Endothelial cell of umbilical vein (primary cell): Measurements from ENCODE around the gene PRTN3. TPM values are rescaled to one million over a fixed set of nuclear protein-coding genes. Genes with fewer than 3 reads are reported as not detected.

ENCODE experiments used
- BruUV-seq: library from RNA; stranded (reverse); fragments of 400-500 nt; replicated peaks from 2 replicates; lab custom pipeline; 2021; lab: Mats Ljungman, UMichigan
- CTCF ChIA-PET: fragments of 300-600, 350-600 bp; sonication (Branson Sonifier 250); formaldehyde crosslinking; loops from one replicate; lab custom pipeline; 2021; ENCODE audit warnings: antibody characterized with exemption, inconsistent platforms; lab: Charles Lee
- POLR2A ChIA-PET: fragments of 300-600, 350-600 bp; sonication (Branson Sonifier 250); formaldehyde crosslinking; loops from one replicate; lab custom pipeline; 2021; ENCODE audit warnings: antibody characterized with exemption, inconsistent platforms; lab: Charles Lee
- DNase-seq: peaks from one replicate; pipeline ENCODE4 v3.0.0-alpha.2; 2011; ENCODE audit warnings: low read depth, low spot score
- FAIRE-seq: peaks from 2 replicates; lab custom pipeline; 2011; peaks lifted over from hg19 to GRCh38; lab: Jason Lieb, UNC
- H2AFZ ChIP-seq: 2 replicates; pipeline ENCODE4 v1.6.0; 2012; ENCODE audit warnings: low read depth, low read length, control low read depth, inconsistent platforms
- H3K27ac ChIP-seq: 2 replicates; pipeline ENCODE4 v1.5.1; 2011; ENCODE audit warnings: low read depth, mild to moderate bottlenecking, control low read depth, low read length, moderate library complexity; ENCODE audit not compliant: insufficient read depth
- H3K27me3 ChIP-seq, 2 experiments: 2 replicates each; pipeline versions ENCODE4 v1.6.0 to v1.6.1; 2011; ENCODE audit warnings: low read length in 2 of 2, mixed read lengths in 1 of 2; ENCODE audit not compliant: control insufficient read depth in 2 of 2, insufficient read depth in 2 of 2
- H3K36me3 ChIP-seq, 2 experiments: 2 replicates in 1 of 2; 3 replicates in 1 of 2; pipeline ENCODE4 v1.5.1; 2011; ENCODE audit warnings: low read length in 2 of 2, mild to moderate bottlenecking in 1 of 2, moderate library complexity in 1 of 2; ENCODE audit not compliant: control insufficient read depth in 2 of 2, insufficient read depth in 2 of 2; ENCODE audit errors: extremely low read depth in 1 of 2
- H3K4me1 ChIP-seq: 3 replicates; pipeline ENCODE4 v1.5.1; 2011; ENCODE audit warnings: mild to moderate bottlenecking, low read length; ENCODE audit not compliant: control insufficient read depth, insufficient read depth; ENCODE audit errors: extremely low read depth
- H3K4me2 ChIP-seq: 2 replicates; pipeline ENCODE4 v1.6.1; 2011; ENCODE audit warnings: low read length, control low read depth, mixed read lengths; ENCODE audit not compliant: insufficient read depth
- H3K4me3 ChIP-seq, 3 experiments: fragments of 200-600 bp in 1 of 3; sonication (generic), shearing (Covaris generic) in 1 of 3; replicated peaks in 1 of 3; 2 replicates each; pipeline ENCODE4 v1.5.1; 2011 to 2016; ENCODE audit warnings: control low read depth in 3 of 3, low read length in 3 of 3, mild to moderate bottlenecking in 2 of 3, inconsistent platforms in 1 of 3, low read depth in 1 of 3, moderate library complexity in 1 of 3; ENCODE audit not compliant: insufficient read depth in 1 of 3
- H3K79me2 ChIP-seq: 2 replicates; pipeline ENCODE4 v1.6.0; 2012; ENCODE audit warnings: low read length, inconsistent platforms; ENCODE audit not compliant: control insufficient read depth, insufficient read depth
- H3K9ac ChIP-seq: replicated peaks from 2 replicates; pipeline ENCODE3; 2011; ENCODE audit warnings: low read length, control low read depth; ENCODE audit not compliant: insufficient read depth; ENCODE audit errors: extremely low read depth
- H3K9me1 ChIP-seq: replicated peaks from 3 replicates; pipeline ENCODE4 v1.6.0; 2011; ENCODE audit warnings: mild to moderate bottlenecking, low read length; ENCODE audit not compliant: control insufficient read depth, insufficient read depth; ENCODE audit errors: extremely low read depth
- H3K9me3 ChIP-seq: replicated peaks from 2 replicates; pipeline ENCODE4 v1.5.1; 2012; ENCODE audit warnings: low read length, inconsistent platforms; ENCODE audit not compliant: control insufficient read depth, insufficient read depth
- H4K20me1 ChIP-seq: replicated peaks from 2 replicates; pipeline ENCODE3; 2011; ENCODE audit warnings: mild to moderate bottlenecking, low read length; ENCODE audit not compliant: control insufficient read depth, insufficient read depth; ENCODE audit errors: extremely low read depth
- EZH2 ChIP-seq: IDR thresholded peaks from 2 replicates; pipeline ENCODE4 v1.6.1; 2012; ENCODE audit warnings: borderline replicate concordance, low read depth, mild to moderate bottlenecking, moderate library complexity, low read length, inconsistent platforms; ENCODE audit not compliant: severe bottlenecking
- FOS ChIP-seq: IDR thresholded peaks from 2 replicates; pipeline ENCODE4 v1.6.1; 2011; ENCODE audit warnings: mild to moderate bottlenecking, low read length, moderate library complexity, borderline replicate concordance; ENCODE audit not compliant: insufficient read depth
- GATA2 ChIP-seq: IDR thresholded peaks from 2 replicates; pipeline ENCODE4 v1.7.0; 2011; ENCODE audit warnings: low read depth, mild to moderate bottlenecking, moderate library complexity, mixed read lengths, low read length; ENCODE audit not compliant: insufficient read length, insufficient read depth
- JUN ChIP-seq: IDR thresholded peaks from 2 replicates; pipeline ENCODE4 v1.6.1; 2011; ENCODE audit warnings: borderline replicate concordance, low read depth; ENCODE audit not compliant: insufficient read length, insufficient read depth
- MYC ChIP-seq: IDR thresholded peaks from one replicate; pipeline ENCODE4 v1.6.1; 2011; ENCODE audit warnings: mild to moderate bottlenecking, low read depth, low read length
- POLR2A ChIP-seq: IDR thresholded peaks from 2 replicates; pipeline ENCODE4 v1.6.1; 2012; ENCODE audit warnings: low read depth, mild to moderate bottlenecking, control low read depth, low read length
- POLR2AphosphoS5 ChIP-seq: IDR thresholded peaks from 2 replicates; pipeline ENCODE4 v1.6.1; 2012; ENCODE audit warnings: low read depth, mild to moderate bottlenecking, control low read depth, low read length, moderate library complexity; ENCODE audit not compliant: insufficient read depth
- dilution Hi-C: fragments of 300-500 bp; cut with MboI; formaldehyde crosslinking; loops from one replicate; pipeline ENCODE4 v1.15.0; 2019; ENCODE audit warnings: low sequenced_read_pairs; ENCODE audit not compliant: extremely low pct_ligation_motif_present
- intact Hi-C: fragments of 100-400 bp; cut with micrococcal nuclease; formaldehyde crosslinking; loops from one replicate; pipeline ENCODE4 v1.10.0; 2022
- polyA plus RNA-seq, 4 experiments: library from polyadenylated mRNA; depleted of rRNA in 3 of 4; stranded (reverse) in 3 of 4; unstranded in 1 of 4; fragments of >200 nt; gene quantifications; 2 replicates each; pipeline versions ENCODE4 v1.2.1 to v1.2.3, GENCODE V29; 2011 to 2012; ENCODE audit warnings: missing spikeins in 1 of 4
- total RNA-seq: library from RNA; stranded (reverse); gene quantifications from 2 replicates; pipeline ENCODE4 v1.2.3, GENCODE V29; 2021
- TF ChIP-seq, protein P1 (sequence below), 2 donors: IDR thresholded peaks; 1 replicate in 1 of 2; 2 replicates in 1 of 2; pipeline ENCODE4 v1.5.1; 2011; ENCODE audit warnings: low read length in 2 of 2, mild to moderate bottlenecking in 2 of 2, moderate library complexity in 2 of 2, control low read depth in 1 of 2, inconsistent platforms in 1 of 2, low read depth in 1 of 2; ENCODE audit not compliant: insufficient read depth in 1 of 2; ENCODE audit errors: extremely low read depth in 1 of 2
- TF ChIP-seq, protein P2 (sequence below): IDR thresholded peaks from 2 replicates; pipeline ENCODE4 v1.6.1; 2011; ENCODE audit not compliant: insufficient read depth, insufficient read length

Gene PRTN3
- total and polyA plus RNA-seq, 2 donors (not counting 3 experiments of a cell fraction or from before 2014, with no cell fraction given): not detected

DNA sequence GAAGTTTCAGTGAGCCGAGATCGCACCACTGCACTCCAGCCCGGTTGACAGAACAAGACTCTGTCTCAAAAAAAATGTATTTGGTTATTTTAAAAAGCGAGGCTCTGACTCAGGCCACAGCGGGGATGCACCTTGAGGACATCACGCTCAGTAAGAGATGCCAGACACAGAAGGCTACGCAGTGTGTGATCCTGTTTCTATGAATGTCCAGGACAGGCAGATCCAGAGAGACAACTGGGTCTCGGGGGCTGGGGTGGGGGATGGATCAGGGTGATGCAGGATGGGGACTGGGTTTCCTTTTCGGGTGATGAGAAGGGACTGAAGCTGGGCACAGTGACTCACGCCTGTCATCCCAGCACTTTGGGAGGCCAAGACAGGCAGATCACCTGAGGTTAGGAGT, 46.8 kb downstream of the PRTN3 start:
- ChIA-PET CTCF (no interaction called here), POLR2A (no interaction called here)
- Histone ChIP-seq H3K9ac (no peak overlapping the region), H3K9me3 (no peaks in the 10 kb centered on the region), H3K4me3 (no peak overlapping the region), H3K4me1 (no peaks in the 10 kb centered on the region), H3K27ac (no peak overlapping the region), H3K79me2 (peaks cover 5% of the 10 kb centered on the region), H3K27me3 (no peaks in the 10 kb centered on the region), H2AFZ (no peak overlapping the region), H3K9me1 (no peaks in the 10 kb centered on the region), H4K20me1 (no peaks in the 10 kb centered on the region), H3K4me2 (no peak overlapping the region), H3K36me3 (peaks cover 8 to 35% of the 10 kb centered on the region in 2 experiments)
- TF ChIP-seq GATA2 (no peak), MYC (no peak)
- intact Hi-C loops (no loop called here), dilution Hi-C loops (no loop called here)
- FAIRE-seq (no peak), DNase-seq (no peak)
- no TSS peak for BruUV-seq

DNA sequence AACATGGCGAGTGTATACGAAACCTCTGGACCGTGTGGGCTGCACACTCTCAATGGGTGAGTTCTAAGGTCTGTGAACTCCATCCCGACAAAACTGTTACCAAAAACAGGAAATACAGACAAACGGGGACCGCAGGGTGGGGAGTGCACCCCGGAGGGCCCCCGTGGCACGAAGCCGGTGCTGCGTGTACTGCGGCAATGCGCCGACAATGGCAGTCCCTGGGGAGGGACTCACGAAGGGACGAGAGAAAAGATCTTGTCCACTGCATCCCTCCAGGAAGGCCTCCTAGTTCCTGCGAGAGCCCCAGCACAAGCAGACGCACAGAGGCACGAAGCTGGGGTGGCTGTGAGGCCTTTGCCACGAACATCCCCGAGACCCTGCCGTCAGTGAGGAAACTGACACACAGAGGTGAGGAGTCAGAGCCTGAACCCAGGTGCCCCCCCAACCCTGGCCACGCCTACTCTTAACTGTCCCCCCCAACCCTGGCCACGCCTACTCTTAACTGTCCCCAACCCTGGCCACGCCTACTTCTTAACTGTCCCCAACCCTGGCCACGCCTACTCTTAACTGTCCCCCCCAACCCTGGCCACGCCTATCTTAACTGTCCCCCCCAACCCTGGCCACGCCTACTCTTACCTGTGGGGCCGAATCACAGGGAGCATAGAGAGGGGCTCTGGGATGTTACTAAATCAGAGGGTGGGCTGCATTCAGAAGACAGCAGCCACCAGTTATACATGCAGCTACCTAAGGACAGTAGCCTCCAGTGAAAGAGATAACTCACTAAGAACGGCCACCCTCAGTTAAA, 48.0 kb downstream of the PRTN3 start:
- Histone ChIP-seq H4K20me1 (no peaks in the 10 kb centered on the region), H3K9me1 (no peaks in the 10 kb centered on the region), H2AFZ (no peak overlapping the region), H3K4me1 (no peaks in the 10 kb centered on the region), H3K36me3 (peaks cover 8 to 28% of the 10 kb centered on the region in 2 experiments), H3K4me2 (no peak overlapping the region), H3K79me2 (peaks cover 5% of the 10 kb centered on the region), H3K9ac (no peak overlapping the region), H3K27ac (no peak overlapping the region), H3K4me3 (no peak overlapping the region), H3K9me3 (no peaks in the 10 kb centered on the region), H3K27me3 (no peaks in the 10 kb centered on the region)
- intact Hi-C loops (no loop called here), dilution Hi-C loops (no loop called here)
- ChIA-PET CTCF (no interaction called here), POLR2A (no interaction called here)
- TF ChIP-seq FOS: no peak
- TF ChIP-seq POLR2AphosphoS5: no peak
- TF ChIP-seq POLR2A: no peak
- no peak for TF ChIP-seq GATA2
- TF ChIP-seq, protein P1, sequence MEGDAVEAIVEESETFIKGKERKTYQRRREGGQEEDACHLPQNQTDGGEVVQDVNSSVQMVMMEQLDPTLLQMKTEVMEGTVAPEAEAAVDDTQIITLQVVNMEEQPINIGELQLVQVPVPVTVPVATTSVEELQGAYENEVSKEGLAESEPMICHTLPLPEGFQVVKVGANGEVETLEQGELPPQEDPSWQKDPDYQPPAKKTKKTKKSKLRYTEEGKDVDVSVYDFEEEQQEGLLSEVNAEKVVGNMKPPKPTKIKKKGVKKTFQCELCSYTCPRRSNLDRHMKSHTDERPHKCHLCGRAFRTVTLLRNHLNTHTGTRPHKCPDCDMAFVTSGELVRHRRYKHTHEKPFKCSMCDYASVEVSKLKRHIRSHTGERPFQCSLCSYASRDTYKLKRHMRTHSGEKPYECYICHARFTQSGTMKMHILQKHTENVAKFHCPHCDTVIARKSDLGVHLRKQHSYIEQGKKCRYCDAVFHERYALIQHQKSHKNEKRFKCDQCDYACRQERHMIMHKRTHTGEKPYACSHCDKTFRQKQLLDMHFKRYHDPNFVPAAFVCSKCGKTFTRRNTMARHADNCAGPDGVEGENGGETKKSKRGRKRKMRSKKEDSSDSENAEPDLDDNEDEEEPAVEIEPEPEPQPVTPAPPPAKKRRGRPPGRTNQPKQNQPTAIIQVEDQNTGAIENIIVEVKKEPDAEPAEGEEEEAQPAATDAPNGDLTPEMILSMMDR (IDR thresholded peaks at IDR 0.05; ENCODE audit: extremely low read depth in 1 of 2, insufficient read depth in 1 of 2, low read depth in 1 of 2, low read length in 2 of 2): no peak
- TF ChIP-seq, protein P2, sequence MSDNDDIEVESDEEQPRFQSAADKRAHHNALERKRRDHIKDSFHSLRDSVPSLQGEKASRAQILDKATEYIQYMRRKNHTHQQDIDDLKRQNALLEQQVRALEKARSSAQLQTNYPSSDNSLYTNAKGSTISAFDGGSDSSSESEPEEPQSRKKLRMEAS: no peak
- no peak for TF ChIP-seq JUN
- TF ChIP-seq MYC: no peak
- TF ChIP-seq EZH2: no peak
- DNase-seq (no peak), FAIRE-seq (no peak)
- no TSS peak for BruUV-seq
